Mammary epithelial cell (primary cell): Measurements from ENCODE around the gene IQGAP2.

Source experiments
- CTCF ChIP-seq, 2 donors: IDR thresholded peaks in 1 of 2; conservative IDR thresholded peaks in 1 of 2; 2 replicates each; pipeline ENCODE4 v1.5.1; 2011 to 2012; ENCODE audit warnings: inconsistent platforms in 2 of 2, low read length in 2 of 2, mild to moderate bottlenecking in 2 of 2, control low read depth in 1 of 2, low read depth in 1 of 2; ENCODE audit not compliant: insufficient read depth in 1 of 2; ENCODE audit errors: extremely low read depth in 1 of 2
- EZH2 ChIP-seq: IDR thresholded peaks from 2 replicates; pipeline ENCODE4 v1.6.1; 2012; ENCODE audit warnings: low read length, inconsistent platforms, borderline replicate concordance

DNA sequence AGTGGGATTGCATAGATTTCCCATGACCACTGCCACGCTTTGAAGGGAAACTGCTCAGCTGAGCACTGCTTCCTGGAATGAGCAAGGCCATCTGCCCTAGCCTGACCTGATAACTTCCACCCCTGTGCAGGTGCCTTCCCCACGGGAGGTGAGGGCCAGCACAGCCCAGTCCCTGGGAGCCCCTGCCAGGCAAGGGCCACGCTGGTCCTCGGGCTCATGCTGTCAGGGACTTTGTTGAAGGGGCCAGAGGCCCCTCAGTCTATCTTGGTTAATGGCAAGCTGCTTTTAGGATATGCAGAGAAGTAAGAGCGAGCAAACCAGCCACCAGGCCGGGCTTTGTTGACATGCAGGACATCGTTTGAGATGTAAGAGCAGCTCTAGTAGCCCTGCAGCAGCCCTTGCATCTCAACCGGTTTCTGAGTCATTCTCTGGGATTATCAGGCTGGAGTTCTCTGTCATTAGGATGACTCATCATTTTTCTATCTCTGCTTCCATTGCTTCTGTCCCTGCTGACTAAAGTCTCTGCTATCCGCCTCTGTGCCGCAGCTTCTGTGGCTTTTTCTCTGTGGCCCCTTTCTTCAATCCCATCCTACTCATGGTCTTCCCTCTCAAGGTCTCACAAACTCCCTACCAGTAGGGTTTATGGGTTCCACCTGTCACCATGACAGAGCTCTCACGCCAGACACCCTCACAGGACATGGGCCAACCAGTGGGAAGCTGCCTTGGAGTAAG lies 30.6 kb upstream of the IQGAP2 start:
- TF ChIP-seq CTCF (conservative IDR thresholded peaks at IDR 0.05 in 1 of 2, IDR thresholded peaks at IDR 0.05 in 1 of 2; ENCODE audit: extremely low read depth in 1 of 2, insufficient read depth in 1 of 2, low read depth in 1 of 2, low read length in 2 of 2), result no peak
- no peak for TF ChIP-seq EZH2
